ENCODE results near the gene EYS. TPM values are rescaled to one million over a fixed set of nuclear protein-coding genes. Genes with fewer than 3 reads are reported as not detected.

The EYS gene
- total and polyA plus RNA-seq, 2 of the 13 experiments (the other 11 are each of a cell fraction or from before 2014, with no cell fraction given) = 0.04 to 0.07 TPM

DNA sequence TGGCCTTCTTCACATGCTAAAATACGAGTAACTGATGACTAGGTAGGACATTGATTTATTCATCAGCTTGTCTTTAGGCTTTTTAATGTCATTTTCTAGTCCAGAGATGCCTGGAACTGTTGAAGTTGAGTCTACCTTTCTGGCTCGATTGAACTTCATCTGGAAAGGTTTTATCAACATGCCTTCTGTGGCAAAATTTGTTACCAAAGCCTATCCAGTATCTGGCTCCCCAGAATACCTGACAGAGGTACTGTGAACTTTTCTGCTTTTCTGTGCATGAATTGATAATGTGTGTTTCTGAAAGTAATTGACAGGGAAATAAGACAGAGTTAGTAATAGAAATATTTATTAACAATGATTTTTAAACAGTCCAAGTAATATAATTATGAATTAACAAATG is 2000.4 kb downstream of the EYS start (continued):
- TF ChIP-seq ZSCAN12 (CRISPR knock-in tag; IDR thresholded peaks at IDR 0.05) (no peak), RARG (CRISPR knock-in tag; IDR thresholded peaks at IDR 0.05; ENCODE audit: low read depth) (no peak)

DNA sequence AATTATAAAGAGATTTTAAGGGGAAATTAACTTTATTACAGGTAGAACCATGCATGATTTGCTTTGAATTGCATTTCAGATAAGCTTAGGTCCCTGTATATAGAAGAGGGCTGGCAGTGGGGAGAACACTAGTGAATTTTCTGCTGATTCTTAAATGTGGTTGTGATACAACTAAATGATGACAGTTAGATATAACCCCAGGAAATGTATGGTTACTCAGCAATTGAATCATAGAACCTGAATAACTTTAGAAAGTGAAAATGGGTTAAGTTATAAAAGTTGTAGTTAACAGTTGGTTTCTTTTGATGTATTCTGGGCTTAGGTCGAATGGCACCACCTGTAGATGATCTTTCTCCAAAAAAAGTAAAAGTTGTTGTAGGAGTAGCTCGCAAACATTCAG is 2001.3 kb downstream of the EYS start:
- DNase-seq (ENCODE audit: low spot score) = no peak
- Histone ChIP-seq H3K9me3 (ENCODE audit: low read length) (no peaks in the 10 kb centered on the region), H2AFZ (ENCODE audit: low read length) (no peak overlapping the region), H3K79me2 (ENCODE audit: insufficient read depth, low read length) (no peaks in the 10 kb centered on the region), H3K9ac (ENCODE audit: insufficient read depth, low read depth, low read length) (no peak overlapping the region), H3K36me3 (replicated peaks in 1 of 2; ENCODE audit: control insufficient read depth in 1 of 2, insufficient read depth in 2 of 2, low read length in 2 of 2) (peaks cover 15 to 65% of the 10 kb centered on the region in 2 experiments), H4K20me1 (ENCODE audit: insufficient read depth, low read length) (no peaks in the 10 kb centered on the region), H3K4me2 (ENCODE audit: low read depth, low read length) (no peak overlapping the region), H3K4me3 (replicated peaks in 1 of 3; ENCODE audit: insufficient read depth in 1 of 3, low read depth in 2 of 3, low read length in 3 of 3) (no peak overlapping the region), H3K27ac (ENCODE audit: extremely low read length, insufficient read depth, low read length) (no peak overlapping the region), H3K27me3 (ENCODE audit: control insufficient read depth in 1 of 2, insufficient read depth in 2 of 2, low read length in 2 of 2) (no peaks in the 10 kb centered on the region), H3K4me1 (ENCODE audit: insufficient read depth, low read length) (peaks cover 23% of the 10 kb centered on the region)
- FAIRE-seq = no peak
- in situ Hi-C loops (cut with HindIII; ENCODE audit: extremely low pct_ligation_motif_present, low pct_unique_long_range_greater_than_20kb) (no loop called here), intact Hi-C loops (cut with micrococcal nuclease; ENCODE audit: unreplicated experiment) (loop anchor here (5.0 kb wide), 1 partner anchor 108 kb away; no protein-coding TSS in a partner anchor)
- TF ChIP-seq ZNF614 (CRISPR knock-in tag; IDR thresholded peaks at IDR 0.05; ENCODE audit: borderline replicate concordance) = no peak
- TF ChIP-seq RBM39 (IDR thresholded peaks at IDR 0.05; ENCODE audit: low read depth, low read length, poor library complexity, severe bottlenecking) = no peak
- TF ChIP-seq ZBTB20 (CRISPR knock-in tag; IDR thresholded peaks at IDR 0.05; ENCODE audit: borderline replicate concordance, low read depth) = no peak
- TF ChIP-seq NBN (conservative IDR thresholded peaks at IDR 0.05) = no peak
- TF ChIP-seq SMARCC2 (IDR thresholded peaks at IDR 0.05) = no peak
- TF ChIP-seq KDM5A (IDR thresholded peaks at IDR 0.05; ENCODE audit: borderline replicate concordance, low read length) = no peak
- TF ChIP-seq, protein P1, sequence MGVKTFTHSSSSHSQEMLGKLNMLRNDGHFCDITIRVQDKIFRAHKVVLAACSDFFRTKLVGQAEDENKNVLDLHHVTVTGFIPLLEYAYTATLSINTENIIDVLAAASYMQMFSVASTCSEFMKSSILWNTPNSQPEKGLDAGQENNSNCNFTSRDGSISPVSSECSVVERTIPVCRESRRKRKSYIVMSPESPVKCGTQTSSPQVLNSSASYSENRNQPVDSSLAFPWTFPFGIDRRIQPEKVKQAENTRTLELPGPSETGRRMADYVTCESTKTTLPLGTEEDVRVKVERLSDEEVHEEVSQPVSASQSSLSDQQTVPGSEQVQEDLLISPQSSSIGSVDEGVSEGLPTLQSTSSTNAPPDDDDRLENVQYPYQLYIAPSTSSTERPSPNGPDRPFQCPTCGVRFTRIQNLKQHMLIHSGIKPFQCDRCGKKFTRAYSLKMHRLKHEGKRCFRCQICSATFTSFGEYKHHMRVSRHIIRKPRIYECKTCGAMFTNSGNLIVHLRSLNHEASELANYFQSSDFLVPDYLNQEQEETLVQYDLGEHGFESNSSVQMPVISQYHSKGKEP (CRISPR knock-in tag; IDR thresholded peaks at IDR 0.05) = no peak
- TF ChIP-seq GATAD2A (CRISPR knock-in tag; IDR thresholded peaks at IDR 0.05) = no peak
- TF ChIP-seq HOXA3 (CRISPR knock-in tag; IDR thresholded peaks at IDR 0.05) = no peak
- WGBS (ENCODE audit: low lambda C conversion rate) = 99% methylated on average over 2 of the region's 2 CpGs
- POLR2A ChIA-PET = interaction anchor here (1.5 kb wide), 1 partner anchor 70 kb away, joined by 4 read pairs; the partner anchor contains the start of gene PHF3
- CTCF ChIA-PET (ENCODE audit: low intra/inter-chr PET ratio, low total read pairs) = no interaction called here
- no peak for ATAC-seq
- no TSS peak for BruUV-seq (replicated peaks)

Data from HepG2 (cell line).